Fibroblast of the aortic adventitia (primary cell): Measurements from ENCODE around the gene MARCHF9. TPM values are rescaled to one million over a fixed set of nuclear protein-coding genes. Genes with fewer than 3 reads are reported as not detected.

Experiments
- DNase-seq: peaks from one replicate; pipeline ENCODE4 v3.0.0-alpha.2; 2010; ENCODE audit warnings: low read depth
- H3K4me3 ChIP-seq: 2 replicates; pipeline ENCODE4 v1.5.1; 2011; ENCODE audit warnings: low read depth, mild to moderate bottlenecking, control low read depth, low read length, moderate library complexity
- total RNA-seq: library from RNA; depleted of rRNA; stranded (reverse); fragments of >200 nt; gene quantifications from 2 replicates; pipeline ENCODE4 v1.2.3, GENCODE V29; 2012; ENCODE audit warnings: low replicate concordance
- TF ChIP-seq, protein P1 (sequence below): IDR thresholded peaks from 2 replicates; pipeline ENCODE4 v1.5.1; 2011; ENCODE audit warnings: mild to moderate bottlenecking, low read length, control low read depth, inconsistent platforms; ENCODE audit not compliant: insufficient read depth

Gene MARCHF9
- total RNA-seq, 1 donor = 2.1 TPM

DNA sequence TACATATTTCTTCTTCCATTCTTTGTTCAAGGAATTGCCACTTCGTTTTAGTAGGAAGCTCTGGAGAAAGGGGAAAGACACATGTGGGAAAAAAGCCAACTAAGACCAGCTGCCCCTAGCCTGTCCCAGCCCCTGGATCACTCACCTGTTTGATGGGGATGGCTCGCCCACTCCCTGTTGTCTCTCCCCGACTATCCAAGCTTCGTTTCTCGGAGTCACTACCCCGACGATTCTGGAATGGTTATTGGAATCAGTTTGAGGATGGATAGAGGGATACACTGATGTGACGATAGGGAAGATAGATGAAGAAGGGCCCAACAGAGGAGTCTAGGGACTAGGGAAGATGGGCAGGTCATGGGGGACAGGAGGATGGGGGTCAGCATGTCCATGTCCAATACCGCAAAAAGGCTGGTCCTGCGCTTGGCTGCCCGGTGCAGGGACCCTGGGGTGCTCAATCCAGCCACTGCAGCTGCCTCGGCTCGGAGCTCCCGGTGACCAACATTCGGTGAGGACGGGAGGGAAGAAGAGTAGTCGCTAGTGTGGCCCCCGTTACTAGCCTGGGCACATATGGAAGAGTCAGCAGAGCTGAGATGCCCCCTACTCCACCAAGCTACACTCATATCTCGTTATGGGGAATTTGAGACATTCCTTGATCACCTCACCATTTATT lies 23.4 kb upstream of the MARCHF9 start:
- DNase-seq = no peak
- H3K4me3 ChIP-seq = no peak overlapping the region
- TF ChIP-seq, protein P1, sequence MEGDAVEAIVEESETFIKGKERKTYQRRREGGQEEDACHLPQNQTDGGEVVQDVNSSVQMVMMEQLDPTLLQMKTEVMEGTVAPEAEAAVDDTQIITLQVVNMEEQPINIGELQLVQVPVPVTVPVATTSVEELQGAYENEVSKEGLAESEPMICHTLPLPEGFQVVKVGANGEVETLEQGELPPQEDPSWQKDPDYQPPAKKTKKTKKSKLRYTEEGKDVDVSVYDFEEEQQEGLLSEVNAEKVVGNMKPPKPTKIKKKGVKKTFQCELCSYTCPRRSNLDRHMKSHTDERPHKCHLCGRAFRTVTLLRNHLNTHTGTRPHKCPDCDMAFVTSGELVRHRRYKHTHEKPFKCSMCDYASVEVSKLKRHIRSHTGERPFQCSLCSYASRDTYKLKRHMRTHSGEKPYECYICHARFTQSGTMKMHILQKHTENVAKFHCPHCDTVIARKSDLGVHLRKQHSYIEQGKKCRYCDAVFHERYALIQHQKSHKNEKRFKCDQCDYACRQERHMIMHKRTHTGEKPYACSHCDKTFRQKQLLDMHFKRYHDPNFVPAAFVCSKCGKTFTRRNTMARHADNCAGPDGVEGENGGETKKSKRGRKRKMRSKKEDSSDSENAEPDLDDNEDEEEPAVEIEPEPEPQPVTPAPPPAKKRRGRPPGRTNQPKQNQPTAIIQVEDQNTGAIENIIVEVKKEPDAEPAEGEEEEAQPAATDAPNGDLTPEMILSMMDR = no peak

DNA sequence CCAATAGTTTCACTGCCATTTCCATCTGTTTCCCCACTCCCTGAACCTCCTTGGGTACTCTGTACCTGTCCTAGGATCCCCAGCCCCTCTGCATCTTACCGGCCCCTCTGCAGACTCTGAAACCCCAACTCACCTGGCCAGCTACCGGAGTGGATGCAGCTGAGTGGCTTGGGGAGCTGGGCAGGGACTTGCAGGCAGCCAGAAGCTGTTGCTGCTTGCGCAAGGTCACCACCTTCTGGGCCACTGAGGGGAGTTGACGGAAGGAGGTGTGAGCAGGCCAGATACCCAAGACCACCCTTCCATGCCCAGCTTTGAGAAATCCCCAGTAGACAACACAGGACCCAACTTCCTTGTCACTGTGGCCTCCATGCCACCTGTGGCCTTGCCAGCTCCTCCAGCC lies 22.6 kb upstream of the MARCHF9 start:
- TF ChIP-seq, protein P1 = no peak
- no peak for DNase-seq
- H3K4me3 ChIP-seq = no peak overlapping the region

DNA sequence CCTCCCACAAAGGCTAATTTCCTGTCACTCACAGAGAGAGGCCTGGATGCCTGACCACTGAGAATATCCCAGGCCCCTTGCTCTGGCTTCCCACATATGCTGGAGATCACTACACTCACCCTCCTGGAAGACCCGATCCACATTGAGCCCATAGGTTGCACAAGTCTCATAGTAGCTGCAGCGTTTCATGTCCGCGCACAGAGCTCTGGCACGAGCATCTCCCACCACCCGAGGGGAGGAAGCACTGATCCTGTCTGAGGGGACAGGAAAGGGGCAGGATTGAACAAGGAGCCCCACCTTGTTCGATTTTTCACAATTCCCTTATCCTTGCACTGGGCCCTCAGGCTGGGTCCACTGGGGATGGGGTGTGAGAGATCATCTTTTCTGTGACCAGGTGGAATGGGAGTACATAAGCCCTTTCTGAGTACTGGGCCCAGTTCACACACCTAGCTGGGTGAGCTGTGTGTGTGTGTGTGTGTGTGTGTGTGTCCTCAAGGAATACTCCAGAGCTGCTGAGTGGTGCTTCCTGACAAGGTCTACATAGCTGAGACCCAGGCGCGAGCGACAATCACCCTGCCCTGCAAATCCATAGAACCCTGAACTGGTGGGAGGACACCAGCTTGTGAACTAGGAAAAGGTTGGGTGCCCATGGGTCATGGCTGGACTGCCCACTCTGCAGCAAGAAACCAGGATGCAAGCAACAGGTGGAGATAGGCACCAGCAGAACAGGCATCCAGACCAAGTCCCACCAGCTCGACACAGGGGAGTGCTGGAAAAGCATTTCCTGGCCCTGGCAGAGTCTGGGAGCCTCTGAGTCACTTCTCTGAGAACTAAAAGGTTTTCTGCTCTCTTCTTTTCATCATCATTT lies 21.9 kb upstream of the MARCHF9 start:
- H3K4me3 ChIP-seq = no peak overlapping the region
- no peak for DNase-seq
- TF ChIP-seq, protein P1 = no peak

DNA sequence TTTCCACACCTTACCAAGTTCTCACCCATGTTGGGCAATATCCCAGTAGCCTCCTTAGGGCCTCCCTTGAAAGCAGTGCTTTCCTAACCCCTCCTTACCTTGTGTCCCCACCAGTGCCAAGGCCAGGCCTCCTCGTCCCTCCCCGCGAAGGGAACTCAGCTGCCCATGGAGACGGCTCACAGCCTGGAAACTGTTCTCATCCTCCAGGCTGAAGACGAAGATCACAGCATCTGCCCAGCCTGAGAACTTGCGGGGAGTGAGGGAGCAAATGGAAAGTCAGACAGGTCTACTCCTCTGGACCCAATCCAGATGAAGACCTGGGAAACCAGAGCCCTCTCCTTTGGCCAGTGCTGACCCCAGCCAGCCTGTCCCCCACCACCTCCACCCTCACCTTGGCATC lies 21.0 kb upstream of the MARCHF9 start:
- DNase-seq = no peak
- H3K4me3 ChIP-seq = no peak overlapping the region
- TF ChIP-seq, protein P1 = no peak

DNA sequence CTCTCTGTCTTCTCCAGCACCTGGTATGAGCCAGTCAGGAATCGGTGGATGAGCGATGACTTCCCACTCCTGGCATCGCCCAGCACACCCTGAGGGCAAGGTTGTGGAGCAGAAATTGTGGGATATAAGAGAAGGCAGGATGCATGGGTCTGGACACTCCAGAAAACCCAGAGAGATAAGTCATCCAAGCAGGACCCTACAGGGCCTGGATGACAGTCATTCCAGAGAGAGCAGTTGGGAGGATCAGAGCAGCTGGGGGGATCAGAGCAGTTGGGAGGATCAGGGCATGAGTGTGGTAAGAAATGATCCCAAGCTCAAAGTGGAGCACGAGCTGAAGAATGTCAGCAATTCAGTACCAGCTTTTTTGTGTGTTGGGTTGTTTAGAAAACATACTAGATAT lies 20.3 kb upstream of the MARCHF9 start:
- TF ChIP-seq, protein P1 = no peak
- DNase-seq = no peak
- no peak overlapping the region for H3K4me3 ChIP-seq

DNA sequence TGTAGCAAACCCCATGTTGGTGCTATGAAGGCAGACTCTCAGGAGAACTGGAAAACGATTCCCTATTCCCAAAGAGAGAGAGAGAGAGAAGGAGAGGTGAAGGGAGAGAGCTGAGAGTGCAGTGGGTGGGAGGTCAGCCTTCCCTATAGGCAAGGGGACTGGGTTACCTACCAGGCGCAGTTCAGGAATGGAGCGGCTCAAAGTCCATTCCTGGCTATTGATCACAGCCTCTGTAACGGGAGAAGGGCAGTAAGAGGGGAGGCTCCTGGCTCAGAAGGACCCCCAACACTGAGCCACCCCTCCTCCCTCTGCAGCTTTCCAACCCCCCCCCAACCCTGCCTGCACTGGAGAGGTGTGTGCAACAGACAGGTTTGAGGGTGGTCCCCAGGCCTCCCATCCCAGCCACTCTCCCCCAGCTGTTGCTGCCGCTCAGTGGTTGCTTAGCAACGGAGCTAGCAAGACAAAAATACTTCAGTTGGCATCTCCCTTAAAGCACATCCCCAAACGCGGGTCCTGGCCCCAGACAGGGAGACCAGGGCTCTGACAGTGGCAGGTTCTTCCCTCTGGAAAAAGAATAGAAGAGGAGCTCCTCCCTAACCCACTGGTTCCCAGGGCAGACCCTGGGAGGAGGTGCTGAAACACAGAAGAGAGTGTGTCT lies 19.6 kb upstream of the MARCHF9 start:
- TF ChIP-seq, protein P1 = no peak
- no peak overlapping the region for H3K4me3 ChIP-seq
- no peak for DNase-seq
